Stimulated activated CD4-positive, alpha-beta T cell treated with anti-CD3 and anti-CD28 coated beads, Interleukin-1b, Interleukin-23, amount 100 ng/mL, for 4 hours (primary cell): Measurements from ENCODE around the gene LRRC61.
A peak's percentile ranks its signal among the peaks of the same experiment; 100 is the strongest.

Source experiments
- DNase-seq, 2 donors: peaks; one replicate each; pipeline ENCODE4 v3.0.0-alpha.2; 2020; ENCODE audit warnings: low read depth in 2 of 2

LRRC61 gene

DNA sequence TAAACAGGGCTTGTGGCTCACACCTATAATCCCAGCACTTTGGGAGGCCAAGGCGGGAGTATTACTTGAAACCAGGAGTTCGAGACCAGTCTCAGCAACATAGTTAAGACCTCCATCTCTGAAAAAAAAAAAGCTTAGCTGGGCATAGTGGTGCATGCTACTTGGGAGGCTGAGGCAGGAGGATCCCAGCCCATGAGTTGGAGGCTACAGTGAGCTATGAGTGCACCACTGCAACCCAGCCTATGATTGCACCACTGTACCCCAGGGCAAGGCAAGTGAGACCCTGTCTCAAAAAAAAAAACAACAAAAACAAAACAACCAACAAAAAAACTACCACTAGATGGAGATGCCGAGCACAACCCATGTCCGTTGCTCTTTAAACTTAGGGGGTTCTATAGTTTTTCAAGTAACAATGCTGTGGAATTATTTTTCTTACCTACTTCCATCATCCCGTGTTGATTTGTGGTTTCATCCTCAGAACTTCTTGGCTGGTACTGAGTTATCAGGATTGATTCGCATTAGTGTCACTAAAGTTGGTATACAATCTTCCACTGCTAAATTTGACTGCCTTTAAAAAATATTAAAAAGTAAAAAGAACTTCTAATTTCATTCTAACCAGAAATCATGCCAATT, 33.2 kb downstream of the LRRC61 start:
- no peak for DNase-seq

DNA sequence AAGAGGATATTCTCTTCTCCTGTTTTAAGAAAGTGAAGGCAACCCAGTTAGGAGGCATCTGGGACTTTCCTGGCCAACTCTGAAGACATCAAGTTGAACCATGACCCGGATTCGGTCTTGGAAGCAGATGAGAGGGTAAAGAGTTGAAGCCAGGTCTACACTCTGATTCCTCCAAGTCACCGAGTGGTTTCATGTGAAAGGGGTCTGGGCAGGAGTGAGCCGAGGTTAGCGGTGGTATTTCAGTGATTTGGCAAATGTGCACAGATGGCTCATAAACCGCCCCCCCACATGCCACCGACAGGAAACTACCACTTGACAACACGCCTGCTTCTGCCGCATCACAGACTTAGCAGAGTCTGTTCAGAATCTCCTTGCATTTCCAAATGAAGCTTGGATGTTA, 34.1 kb downstream of the LRRC61 start:
- DNase-seq = peak; percentile 44 to 51

DNA sequence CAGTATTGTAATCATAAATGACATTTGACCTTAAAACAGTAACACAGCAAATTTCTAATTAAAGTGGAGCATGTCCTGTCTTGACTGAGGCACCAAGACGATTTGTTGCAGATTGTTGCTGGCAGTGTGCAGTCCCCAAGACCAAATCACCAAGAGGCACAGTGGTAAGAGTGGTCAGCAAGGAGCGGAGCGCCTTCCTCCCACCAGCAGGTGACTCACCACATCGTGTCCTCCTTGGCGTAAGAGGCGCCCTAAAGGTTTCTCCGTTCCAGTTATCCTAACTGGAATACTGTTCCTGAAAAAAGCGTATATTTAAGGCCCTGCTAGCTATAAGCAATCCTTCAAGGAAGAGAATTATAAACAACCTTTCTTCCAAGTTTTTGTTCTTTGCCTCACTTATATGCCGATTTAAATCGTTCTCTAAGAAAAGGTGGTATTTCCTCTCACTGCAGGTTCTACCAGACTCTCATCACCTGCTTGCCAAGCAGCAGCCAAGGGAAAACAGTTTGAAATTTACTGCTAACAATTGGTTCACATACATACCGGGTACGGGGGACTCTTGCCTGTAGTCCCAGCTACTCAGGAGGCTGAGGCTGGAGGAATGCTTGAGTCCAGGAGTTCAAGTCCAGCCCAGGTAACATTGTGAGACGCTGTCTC, 34.7 kb downstream of the LRRC61 start:
- no peak for DNase-seq

DNA sequence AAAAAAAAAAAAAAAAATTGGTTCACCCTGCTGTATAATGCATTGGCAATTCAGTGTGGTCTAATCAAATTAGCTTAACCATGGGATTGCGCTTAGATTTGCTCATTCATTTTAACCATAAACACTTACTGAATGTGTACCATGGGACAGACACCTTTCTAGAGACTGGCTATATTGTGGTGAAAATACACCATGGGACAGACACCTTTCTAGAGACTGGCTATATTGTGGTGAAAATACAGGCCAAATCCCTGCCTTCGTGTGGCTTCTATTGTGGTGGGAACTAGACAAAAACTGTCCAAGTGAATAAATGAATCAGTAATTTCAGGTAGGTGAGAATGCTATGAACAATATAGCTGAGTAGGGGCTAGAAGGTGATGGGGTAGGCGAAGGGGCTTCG, 35.3 kb downstream of the LRRC61 start:
- DNase-seq = no peak

DNA sequence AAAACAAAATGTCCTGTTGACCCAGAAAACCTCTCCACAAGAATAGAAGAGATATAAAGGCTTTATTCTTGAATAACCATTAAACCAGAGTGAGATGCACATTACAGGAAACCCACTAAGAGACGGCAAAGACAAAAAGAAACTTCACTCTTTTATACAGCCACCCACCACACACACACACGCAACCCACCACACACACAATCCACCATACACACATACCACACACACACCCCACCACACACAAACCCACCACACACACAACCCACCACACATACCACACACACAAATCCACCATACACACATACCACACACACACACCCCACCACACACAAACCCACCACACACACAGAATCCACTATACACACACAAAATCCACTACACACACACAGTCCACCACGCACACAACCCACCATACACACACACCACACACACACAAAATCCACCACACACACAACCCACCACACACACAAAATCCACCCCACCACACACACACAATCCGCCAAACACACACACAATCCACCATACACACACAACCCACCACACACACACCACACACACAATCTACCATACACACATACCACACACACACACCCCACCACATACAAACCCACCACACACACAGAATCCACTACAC, 36.0 kb downstream of the LRRC61 start:
- DNase-seq = no peak

DNA sequence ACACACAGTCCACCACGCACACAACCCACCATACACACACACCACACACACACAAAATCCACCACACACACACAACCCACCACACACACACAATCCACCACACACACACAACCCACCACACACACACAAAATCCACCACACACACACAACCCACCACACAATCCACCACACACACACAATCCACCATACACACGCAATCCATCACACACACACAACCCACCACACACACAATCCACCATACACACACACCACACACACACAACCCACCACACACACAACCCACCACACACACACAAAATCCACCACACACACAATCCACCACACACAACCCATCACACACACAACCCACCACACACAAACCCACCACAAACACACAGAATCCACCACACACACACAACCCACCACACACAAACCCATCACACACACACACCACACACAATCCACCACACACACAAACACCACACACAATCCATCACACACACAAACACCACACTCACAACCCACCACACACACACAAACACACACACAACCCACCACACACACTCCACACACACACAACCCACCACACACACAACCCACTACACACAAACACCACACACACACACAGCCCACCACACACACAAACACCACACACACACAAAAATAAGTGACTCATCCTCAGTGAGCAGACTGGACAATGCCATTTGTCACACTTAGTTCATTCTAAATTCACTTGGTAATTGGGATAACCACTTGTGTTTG, 36.6 kb downstream of the LRRC61 start:
- DNase-seq = no peak

DNA sequence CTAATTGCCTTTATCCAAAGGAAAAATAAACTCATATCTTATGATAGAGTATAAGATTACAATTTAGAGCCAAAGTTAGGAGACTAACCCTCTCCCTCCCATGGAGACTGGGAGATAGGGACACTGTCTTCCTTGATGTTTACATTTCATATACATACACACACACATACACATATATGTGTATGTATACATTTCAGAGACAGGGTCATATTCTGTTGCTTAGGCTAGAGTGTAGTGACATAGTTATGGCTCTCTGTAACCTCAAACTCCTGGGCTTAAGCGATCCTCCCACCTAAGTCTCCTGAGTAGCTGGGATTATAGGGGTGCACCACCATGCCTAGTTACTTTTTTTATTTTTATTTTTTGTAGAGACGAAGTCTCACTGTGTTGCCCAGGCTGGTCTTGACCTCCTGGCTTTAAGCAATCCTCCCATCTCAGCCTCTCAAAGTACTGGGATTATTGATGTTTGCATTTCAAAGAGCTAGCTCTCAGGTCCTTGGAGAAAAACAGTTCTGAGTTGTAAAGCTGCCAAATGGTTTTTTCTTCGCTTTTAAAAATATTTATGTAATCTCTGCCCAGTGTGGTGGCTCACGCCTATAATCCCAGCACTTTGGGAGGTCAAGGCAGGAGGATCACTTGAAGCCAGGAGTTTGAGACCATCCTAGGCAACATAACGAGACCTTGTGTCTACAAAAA, 37.4 kb downstream of the LRRC61 start:
- no peak for DNase-seq

DNA sequence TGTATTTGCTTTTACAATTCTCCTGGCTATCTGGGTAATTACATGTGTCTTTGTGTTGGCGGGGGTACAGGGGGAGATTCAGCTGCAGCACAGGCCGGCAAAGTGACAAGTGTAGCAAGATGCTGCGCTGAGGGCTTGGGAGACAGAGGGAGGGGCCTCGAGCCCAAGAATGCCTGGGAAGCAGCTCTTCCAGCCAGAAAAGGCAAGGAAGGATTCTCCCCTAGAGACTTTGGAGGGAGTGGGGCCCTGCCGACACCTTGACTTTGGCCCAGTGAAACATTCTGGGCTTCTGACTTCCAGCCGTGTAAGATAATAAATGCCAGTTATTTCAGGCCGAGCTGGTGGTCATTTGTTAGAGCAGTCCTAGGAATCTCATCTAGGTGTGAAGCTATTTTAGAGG, 38.2 kb downstream of the LRRC61 start:
- no peak for DNase-seq

DNA sequence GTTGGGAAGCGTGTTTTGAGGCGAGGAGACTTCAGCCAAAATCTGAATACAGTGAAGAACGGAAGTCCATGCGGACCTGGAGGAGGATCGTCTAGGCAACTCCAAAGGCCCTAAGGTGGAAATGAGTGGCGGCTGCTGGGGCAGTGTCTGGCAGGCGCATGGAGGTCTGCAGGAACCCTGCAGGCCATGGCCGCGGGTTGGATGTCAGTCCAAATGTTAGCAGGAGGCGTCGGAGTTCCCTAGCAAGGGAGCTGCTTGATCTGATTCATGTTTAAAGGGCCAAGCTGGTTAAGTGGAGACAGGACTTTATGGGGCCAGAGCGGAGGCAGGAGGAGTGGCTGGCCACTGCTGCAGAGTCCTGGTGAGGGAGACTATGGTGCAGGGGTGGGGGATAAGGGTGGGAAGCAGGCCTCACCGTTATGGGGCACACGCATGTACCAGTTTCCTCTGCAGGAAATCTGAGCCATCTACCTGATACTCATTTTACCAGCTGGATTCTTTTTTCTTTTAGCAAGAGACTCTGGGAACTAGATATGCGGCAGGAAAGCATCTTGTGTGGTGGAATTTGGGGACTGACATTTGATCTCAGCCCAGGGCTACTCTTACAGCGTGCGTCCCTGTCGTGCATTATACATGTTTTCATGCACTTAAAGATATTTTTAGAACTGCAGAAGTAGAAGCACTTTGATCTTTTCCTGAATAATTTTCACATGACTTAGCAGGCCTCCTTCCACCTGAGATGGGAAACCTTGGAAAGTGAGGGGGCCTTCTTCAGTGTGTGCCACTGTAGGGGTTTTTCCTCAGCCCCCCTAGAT, 38.9 kb downstream of the LRRC61 start:
- DNase-seq = no peak

DNA sequence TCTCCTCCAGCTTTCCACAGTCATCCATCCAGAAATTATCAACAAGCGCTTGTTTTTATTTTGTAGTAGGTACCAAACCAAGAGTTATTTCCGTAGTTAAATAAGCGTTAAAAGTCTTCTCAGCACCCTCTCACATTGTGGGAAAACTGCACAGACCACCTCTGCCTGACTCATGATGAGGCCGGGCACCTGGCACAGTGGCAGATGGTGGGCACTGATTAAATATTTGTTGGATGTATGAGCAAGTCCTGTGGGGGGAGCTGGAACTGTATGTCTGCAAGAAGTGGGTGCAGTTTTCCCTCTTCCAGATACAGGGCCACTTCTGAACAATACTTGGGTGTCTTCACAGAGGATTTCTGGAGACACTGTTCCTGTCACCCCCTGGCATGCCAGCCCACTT, 40.2 kb downstream of the LRRC61 start:
- DNase-seq = no peak

DNA sequence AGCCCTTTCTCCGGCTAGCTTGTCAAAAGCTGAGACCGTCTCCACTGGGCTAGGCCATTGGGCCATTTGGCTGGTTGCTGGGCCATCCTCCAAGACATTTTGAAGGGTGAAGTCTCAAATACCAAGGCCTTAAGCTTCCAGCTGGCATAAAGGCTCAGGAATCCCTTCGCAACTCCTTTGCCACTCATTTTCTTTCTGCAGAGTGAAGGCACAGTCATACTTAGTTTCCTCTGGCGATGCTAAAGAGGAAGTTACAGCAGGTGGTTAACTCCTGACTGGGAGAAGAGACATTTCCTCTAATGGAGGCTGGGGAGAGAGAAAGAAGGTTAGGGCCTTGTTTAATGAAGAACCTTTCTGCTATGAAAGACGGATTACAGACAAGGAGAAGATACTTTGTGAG, 40.7 kb downstream of the LRRC61 start:
- DNase-seq = no peak

DNA sequence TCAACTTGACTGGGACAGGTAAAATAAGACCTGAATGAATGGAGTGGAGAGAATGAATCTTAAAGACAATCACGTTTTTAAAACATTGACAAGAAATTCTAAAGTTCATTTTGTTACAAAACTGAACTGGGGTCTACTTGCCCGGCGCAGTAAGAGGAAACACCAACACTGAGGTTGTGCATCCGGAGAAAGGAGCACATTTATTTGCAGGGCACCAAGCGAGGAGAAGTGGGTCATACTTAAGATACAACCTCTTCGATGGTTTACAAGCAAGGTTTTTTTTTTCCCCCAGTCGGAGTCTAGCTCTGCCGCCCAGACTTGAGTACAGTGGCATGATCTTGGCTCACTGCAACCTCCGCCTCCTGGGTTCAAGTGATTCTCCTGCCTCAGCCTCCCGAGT, 42.0 kb downstream of the LRRC61 start:
- DNase-seq = no peak

DNA sequence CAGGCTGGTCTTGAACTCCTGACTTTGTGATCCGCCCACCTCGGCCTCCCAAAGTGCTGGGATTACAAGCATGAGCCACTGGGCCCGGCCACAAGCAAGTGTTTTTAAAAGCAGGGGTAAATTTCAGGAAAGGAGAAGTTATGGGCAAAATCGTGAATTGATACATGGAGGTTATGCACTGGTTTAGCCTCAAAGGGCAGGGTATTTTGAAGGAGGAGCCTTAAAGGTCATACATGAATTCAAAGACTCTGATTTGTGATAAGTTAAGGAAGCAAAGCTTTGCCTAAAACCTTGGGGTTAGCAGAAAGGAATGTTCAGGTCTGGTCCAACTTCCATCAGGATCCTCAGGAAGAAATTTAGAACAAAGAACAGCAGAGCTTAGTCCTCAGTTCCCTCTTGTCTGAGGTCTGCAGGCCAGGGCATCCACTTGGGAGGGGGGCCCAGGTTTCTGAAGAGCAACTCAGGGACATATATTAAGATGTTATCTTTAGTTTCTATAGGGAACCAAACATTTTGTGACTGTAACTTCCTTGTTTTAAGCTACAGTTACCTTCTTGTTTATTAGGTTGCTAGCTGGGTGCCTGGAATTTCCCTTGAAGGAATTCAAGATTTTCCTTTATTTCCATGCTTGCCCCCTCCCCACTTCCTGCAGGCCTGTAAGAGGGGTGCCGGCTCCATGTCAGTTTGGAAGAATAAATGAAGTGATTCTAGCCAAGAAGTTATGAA, 42.7 kb downstream of the LRRC61 start:
- no peak for DNase-seq

DNA sequence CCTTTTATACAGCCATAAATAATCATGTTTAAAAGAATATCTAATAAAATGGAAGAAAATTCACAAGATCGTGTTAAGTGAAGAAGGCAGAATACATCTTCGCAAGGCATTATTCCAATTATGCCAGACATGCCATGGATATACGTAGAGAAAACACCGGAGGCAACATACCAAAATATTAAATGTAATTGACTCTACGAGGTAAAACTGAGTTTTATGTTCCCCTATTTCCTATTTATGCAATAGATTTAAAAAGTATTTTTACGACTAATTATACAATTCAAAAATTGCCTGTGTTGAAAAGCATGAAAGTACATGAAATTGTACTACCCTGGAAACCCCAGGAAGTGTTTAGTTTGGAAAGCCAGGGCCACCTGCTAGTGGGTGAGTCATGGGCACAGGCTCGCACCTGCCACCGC, 44.5 kb downstream of the LRRC61 start:
- DNase-seq = no peak

DNA sequence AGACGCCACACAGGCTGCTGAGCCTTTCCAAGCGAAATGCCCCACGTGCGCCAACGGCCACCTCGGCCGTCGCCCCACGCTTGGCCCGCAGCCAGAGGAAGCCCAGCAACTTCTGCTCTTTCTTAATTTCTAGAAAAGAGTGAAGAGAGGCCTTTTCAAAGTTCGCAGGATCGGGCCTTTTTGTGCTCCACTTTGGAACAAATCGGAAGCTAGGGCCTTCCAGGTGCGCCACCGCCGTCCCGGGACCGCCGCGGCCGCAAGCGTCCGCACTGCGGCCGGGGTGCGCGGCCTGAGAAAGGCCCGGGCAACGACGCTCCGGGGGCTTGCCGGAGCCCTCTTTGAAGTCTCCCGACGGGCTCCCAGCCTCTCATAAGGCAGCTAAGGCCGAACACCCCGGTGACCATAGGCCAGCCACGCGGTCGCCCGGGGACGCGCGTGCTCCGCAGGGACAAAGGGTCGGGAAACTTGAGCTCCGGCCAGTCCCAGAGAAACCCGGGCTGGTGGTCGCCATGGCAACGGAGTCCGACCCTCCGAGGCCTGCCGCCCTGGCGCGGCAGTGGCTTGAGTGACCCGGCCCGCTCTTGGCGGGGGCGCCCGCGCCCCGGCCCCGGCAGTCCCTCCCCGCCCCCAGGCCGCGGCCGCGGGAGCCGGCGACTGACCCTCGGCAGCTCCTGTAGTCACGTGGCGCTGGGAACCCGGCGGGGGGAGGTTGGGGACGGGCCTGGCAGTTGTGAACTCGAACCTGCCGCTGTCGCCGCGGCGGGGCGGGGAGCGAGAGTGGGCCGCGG, 45.1 kb downstream of the LRRC61 start, which contains the start of gene REPIN1:
TSS of gene REPIN1 (plus strand) at position 727 of the 788 bp plus-strand sequence. CDS start 890 bp downstream, outside the sequence.
- DNase-seq = peak; percentile 68 to 75

DNA sequence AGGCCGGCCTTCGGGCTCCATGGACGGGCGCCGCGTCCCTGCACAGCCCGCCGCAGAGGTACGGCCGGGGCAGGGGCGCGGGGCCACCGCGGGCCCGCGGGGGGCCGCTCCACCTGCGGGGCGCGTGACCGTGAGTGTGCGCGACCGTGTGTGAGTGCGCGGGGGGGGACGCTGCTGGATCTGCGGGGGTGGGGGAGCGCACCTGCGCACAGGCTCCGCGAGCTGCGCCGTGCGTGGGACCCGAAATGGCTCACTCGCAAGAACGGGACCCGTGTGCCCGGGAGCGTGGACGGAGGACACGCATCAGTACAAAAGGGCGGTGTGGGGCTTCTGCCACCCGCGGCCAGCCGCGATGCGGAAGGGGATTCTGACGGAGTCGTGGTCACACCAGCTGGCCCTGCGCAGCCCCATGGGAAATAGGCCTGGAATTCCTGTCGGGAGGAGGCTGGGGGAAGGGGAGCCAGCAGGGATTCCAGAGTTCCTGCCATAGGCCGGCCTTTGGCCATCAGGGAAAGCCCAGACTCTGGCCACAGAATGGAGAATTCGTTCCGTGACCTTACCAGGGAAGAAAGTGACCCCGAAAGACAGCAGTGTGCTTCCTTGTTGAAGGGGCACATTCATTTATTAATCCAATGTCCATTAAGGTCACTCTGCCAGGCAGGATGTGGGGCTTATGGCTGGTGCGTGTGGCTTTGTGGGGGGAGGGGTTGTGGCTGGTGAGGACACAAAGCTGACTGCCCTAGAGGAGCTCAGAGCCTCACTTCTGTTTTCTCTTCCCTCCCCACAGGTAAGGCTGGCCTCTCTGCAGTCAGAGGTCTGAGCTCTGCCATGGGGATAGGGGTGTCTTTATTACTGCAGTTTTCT, 46.0 kb downstream of the LRRC61 start:
- peak; percentile 65 to 71 for DNase-seq

DNA sequence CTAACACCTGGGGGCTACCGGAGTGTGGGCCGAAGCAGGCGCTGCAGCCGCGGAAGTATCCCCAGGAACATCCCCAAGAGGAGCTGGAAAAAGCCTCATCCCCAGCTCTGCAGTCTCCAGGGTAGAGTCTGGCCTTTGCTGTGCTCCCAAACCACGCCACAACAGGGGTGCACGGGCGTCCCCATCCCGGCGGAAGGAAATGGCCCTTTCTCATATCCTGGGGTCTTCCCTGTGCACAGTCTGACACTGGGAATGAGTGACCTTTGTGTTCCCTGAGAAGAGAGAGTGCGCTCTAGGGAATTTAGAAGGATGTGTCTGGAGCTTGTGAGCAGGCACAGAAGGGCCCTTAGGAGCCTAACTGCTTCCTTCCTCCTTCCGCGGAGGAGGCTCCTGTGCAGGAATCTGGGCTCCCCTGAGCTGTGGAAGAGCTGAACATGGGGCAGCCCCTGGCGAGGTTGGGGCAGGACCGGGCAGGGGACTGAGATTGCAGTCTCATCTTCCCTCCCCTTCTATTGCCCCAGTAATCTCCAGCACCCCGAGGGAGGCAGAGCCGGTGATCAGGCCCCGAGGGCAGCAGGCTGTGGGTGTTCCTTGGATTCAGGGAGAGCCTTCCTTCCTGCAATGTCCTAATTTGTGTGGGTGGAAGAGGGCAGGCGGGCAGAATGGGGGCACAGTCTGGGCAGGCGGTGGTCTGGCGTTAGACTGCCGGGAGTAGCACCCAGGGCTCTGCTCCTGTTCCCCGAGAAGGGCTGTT, 46.8 kb downstream of the LRRC61 start:
- no peak for DNase-seq

DNA sequence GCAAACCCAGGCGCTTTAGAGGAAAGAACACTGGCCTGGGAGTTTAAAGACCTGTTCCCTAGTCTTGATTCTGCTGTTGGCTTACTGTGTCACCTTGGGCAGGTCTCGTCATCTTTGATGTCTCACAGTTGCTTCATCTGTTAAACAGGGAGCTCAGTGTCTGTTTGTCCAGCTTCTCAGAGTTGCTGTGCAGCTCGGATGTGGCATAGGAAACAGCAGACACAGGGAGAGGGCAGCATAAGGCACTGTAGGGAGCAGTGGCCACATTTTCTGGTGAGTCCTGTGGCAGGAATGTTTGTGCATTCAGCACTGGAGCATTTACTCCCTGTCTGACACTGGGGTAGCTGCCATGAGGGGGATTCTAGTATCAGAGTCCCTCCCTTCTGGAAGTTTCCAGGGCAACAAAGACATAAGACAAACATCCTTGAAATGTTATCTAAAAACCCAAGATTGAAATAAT, 47.5 kb downstream of the LRRC61 start:
- no peak for DNase-seq
